Measurements from ENCODE around the gene KRCC1.

Gene KRCC1

DNA sequence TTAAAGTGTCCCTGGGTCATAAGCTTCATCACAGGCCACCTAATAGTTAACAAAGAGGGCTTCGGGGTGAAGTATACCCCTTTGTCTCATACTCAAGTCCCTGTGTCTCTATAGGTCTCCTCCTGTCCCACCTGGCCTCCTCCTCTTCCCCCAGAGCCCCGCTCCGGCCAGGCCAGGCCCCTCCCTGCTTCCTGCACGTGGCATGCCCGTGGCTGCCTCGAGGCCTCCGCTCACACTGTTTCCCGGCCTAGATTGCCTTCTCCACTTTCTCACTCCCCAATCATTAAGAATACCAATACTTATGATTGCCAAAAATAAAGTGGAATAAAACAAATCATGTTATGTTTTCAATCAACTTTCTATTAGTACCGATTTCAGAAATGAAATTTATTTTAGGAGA, 30.8 kb upstream of the KRCC1 start:
- Mint-ChIP-seq H3K4me1 (ENCODE audit: low read depth) (peaks cover 7% of the 10 kb centered on the region), H3K27ac (no peak overlapping the region), H3K9me3 (no peaks in the 10 kb centered on the region), H3K36me3 (ENCODE audit: low read depth) (peaks cover 1% of the 10 kb centered on the region), H3K27me3 (ENCODE audit: low read depth) (peaks cover 3% of the 10 kb centered on the region), H3K4me3 (no peak overlapping the region)

DNA sequence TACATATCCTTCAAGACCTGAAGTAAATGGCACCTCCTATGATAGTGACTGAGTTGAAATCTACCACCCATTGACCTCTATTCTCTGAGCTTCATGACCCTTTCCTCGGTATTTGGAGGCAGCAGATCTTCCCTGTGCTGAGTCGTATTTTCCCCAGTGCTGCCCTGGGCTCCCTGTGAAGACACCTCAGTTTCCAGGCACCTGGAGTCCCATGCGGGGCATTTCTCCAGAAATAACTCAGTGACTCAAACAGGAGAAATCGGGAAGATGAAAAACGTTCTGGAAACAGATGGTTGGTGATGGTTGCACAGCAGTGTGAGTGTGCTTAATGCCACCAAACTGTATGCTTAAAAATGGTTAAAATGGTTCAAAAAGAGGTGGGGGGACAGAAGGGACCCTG, 30.0 kb upstream of the KRCC1 start:
- Mint-ChIP-seq H3K27me3 (ENCODE audit: low read depth) (peaks cover 3% of the 10 kb centered on the region), H3K27ac (no peak overlapping the region), H3K4me3 (no peak overlapping the region), H3K4me1 (ENCODE audit: low read depth) (peaks cover 4% of the 10 kb centered on the region), H3K36me3 (ENCODE audit: low read depth) (peaks cover 1% of the 10 kb centered on the region), H3K9me3 (no peaks in the 10 kb centered on the region)

DNA sequence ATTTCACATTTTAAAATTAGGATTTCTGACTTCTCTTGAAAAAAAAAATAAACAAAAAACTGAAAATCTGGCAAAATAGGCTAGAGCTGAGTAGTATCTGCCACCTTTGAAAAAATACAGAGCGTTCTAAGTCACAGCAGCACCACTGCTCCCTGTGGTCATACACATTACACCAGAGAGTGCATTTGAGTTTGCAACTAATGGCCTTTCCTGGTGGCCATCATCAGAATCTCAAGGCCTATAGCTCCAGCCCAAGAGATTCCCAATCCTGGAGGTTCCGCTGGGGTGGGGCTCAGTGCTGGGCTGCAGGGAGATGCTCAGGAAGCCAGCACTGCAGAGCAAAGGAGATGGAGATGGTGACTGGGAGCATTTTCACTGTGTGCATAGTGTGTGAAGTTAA, 29.5 kb upstream of the KRCC1 start:
- Mint-ChIP-seq H3K4me3 (no peak overlapping the region), H3K36me3 (ENCODE audit: low read depth) (no peaks in the 10 kb centered on the region), H3K9me3 (no peaks in the 10 kb centered on the region), H3K4me1 (ENCODE audit: low read depth) (no peaks in the 10 kb centered on the region), H3K27ac (no peak overlapping the region), H3K27me3 (ENCODE audit: low read depth) (peaks cover 3% of the 10 kb centered on the region)

- Mint-ChIP-seq H3K4me1 (ENCODE audit: low read depth) (no peaks in the 10 kb centered on the region), H3K4me3 (no peak overlapping the region), H3K27me3 (ENCODE audit: low read depth) (peaks cover 3% of the 10 kb centered on the region), H3K36me3 (ENCODE audit: low read depth) (no peaks in the 10 kb centered on the region), H3K9me3 (no peaks in the 10 kb centered on the region), H3K27ac (no peak overlapping the region)
These were observed 27.2 kb upstream of the KRCC1 start for GRCh38 chr2:88082781-88083180.

DNA sequence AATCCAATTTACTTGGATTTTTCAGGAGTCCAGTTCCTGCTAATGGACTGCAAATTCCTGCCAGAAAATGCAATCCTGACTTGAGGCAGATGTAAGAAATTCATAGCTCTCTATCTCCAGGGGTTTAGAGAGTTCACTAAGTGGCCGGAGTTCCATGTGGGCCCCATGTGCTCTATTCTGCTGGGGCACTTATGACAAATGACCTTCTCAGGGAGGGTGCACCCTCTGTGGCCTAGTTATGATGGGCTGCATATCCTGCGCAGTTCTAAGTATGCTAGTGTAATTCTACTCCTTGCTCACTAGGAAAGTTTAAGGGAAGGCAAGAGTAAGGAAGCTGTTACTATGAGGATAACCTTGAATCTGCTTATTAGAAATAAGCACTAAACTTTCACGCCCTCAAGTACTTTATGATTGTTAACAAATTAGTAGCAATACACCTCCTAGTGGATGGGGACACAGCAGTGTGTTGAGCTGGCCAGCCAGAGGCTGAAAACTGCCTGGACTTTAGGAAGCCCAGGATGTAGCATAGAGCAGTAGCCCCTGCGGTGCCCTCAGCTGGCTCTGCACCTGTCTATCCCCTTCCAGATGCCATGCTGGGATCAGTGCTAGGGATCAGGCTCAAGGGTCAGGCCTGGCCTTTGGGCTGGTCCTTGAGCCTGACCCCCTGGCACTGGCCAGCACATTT, 26.5 kb upstream of the KRCC1 start:
- Mint-ChIP-seq H3K4me3 (no peak overlapping the region), H3K27me3 (ENCODE audit: low read depth) (peaks cover 3% of the 10 kb centered on the region), H3K9me3 (no peaks in the 10 kb centered on the region), H3K4me1 (ENCODE audit: low read depth) (no peaks in the 10 kb centered on the region), H3K36me3 (ENCODE audit: low read depth) (no peaks in the 10 kb centered on the region), H3K27ac (no peak overlapping the region)

GRCh38 chr2:88080545-88080944, 25.0 kb upstream of the KRCC1 start:
- Mint-ChIP-seq H3K27me3 (ENCODE audit: low read depth) (peaks cover 3% of the 10 kb centered on the region), H3K4me1 (ENCODE audit: low read depth) (no peaks in the 10 kb centered on the region), H3K4me3 (no peak overlapping the region), H3K36me3 (ENCODE audit: low read depth) (no peaks in the 10 kb centered on the region), H3K27ac (no peak overlapping the region), H3K9me3 (no peaks in the 10 kb centered on the region)

DNA sequence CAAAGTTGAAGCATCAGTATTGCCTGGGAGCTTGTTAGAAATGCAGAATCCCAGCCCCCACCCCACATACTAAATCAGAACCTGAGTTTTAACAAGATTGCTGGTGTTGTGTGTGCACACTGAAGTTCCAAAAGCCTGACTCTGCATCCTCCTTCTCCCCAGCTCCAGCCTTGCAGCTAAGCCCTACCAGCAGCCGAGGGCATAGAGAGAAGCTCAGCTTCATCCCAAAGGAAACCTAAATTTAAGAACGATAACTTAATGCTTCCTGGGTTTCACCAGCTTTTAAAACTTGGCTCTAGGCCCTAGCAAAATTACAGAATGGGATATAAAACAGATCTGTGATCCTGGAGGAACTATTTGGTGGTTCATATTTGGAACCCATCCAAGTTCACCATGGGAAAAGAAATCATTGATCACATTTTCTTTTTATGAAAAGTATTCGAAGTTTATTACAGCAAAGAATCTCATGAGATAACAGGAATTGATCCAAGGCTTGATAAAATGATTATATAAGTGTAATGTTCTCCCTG, 23.1 kb upstream of the KRCC1 start:
- H3K4me3 Mint-ChIP-seq = no peak overlapping the region
- H3K27ac Mint-ChIP-seq = no peak overlapping the region
- peaks cover 3% of the 10 kb centered on the region for H3K27me3 Mint-ChIP-seq (ENCODE audit: low read depth)
- H3K4me1 Mint-ChIP-seq (ENCODE audit: low read depth) = no peaks in the 10 kb centered on the region
- no peaks in the 10 kb centered on the region for H3K36me3 Mint-ChIP-seq (ENCODE audit: low read depth)
- no peaks in the 10 kb centered on the region for H3K9me3 Mint-ChIP-seq

DNA sequence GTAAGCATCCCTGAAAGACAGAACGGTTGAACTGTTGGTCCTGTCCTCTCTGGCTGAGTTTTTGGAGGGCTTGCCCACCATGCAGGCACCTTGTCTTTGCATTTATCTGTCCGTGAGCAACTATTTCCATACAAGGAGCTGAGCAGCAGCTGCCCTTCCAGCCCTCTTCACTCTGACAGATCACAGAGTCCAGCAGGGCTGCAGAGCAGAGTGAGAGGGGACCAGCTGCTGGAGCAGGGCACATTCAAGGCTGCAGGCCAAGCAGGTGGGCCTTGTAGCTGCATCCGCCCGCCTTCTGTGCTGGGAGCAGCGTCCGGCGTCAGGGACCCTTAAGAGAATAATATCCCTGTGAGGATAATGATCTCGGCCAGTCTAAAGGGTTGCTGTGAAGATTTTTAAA, 21.5 kb upstream of the KRCC1 start:
- H3K4me3 Mint-ChIP-seq = no peak overlapping the region
- no peak overlapping the region for H3K27ac Mint-ChIP-seq
- H3K27me3 Mint-ChIP-seq (ENCODE audit: low read depth) = peaks cover 3% of the 10 kb centered on the region
- H3K4me1 Mint-ChIP-seq (ENCODE audit: low read depth) = no peaks in the 10 kb centered on the region
- H3K36me3 Mint-ChIP-seq (ENCODE audit: low read depth) = no peaks in the 10 kb centered on the region
- no peaks in the 10 kb centered on the region for H3K9me3 Mint-ChIP-seq

DNA sequence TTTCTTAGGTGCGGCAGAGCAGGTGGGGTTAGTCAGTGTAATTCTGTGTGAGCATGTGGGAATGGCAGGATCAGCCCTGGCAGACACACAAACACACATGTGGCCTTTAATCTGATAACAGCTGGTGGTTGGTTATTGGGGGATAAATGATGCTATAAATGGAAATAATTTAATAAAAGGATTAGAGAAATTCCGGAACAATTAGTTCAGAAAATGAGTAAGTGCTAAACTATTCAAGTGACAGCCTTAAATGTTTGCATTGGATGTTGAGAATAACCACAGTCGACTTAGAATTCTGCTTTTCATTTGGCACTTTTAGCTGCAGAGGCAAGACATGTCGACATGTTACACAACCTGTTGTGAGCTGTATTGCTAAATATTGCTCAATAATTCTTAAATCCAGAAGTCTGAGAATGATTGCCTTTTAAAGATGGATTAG, 19.3 kb upstream of the KRCC1 start:
- Mint-ChIP-seq H3K27ac (no peak overlapping the region), H3K36me3 (ENCODE audit: low read depth) (no peaks in the 10 kb centered on the region), H3K4me1 (ENCODE audit: low read depth) (no peaks in the 10 kb centered on the region), H3K27me3 (ENCODE audit: low read depth) (peaks cover 9% of the 10 kb centered on the region), H3K9me3 (no peaks in the 10 kb centered on the region), H3K4me3 (no peak overlapping the region)

- no peak overlapping the region for H3K27ac Mint-ChIP-seq
- no peak overlapping the region for H3K4me3 Mint-ChIP-seq
- H3K9me3 Mint-ChIP-seq = no peaks in the 10 kb centered on the region
- peaks cover 9% of the 10 kb centered on the region for H3K27me3 Mint-ChIP-seq (ENCODE audit: low read depth)
- no peaks in the 10 kb centered on the region for H3K4me1 Mint-ChIP-seq (ENCODE audit: low read depth)
- H3K36me3 Mint-ChIP-seq (ENCODE audit: low read depth) = no peaks in the 10 kb centered on the region
These were observed 18.6 kb upstream of the KRCC1 start for GRCh38 chr2:88074150-88074549.

- H3K27me3 Mint-ChIP-seq (ENCODE audit: low read depth) = peaks cover 9% of the 10 kb centered on the region
- H3K27ac Mint-ChIP-seq = no peak overlapping the region
- no peaks in the 10 kb centered on the region for H3K4me1 Mint-ChIP-seq (ENCODE audit: low read depth)
- no peaks in the 10 kb centered on the region for H3K36me3 Mint-ChIP-seq (ENCODE audit: low read depth)
- no peak overlapping the region for H3K4me3 Mint-ChIP-seq
- no peaks in the 10 kb centered on the region for H3K9me3 Mint-ChIP-seq
These were observed 15.8 kb upstream of the KRCC1 start for GRCh38 chr2:88071365-88071764.

DNA sequence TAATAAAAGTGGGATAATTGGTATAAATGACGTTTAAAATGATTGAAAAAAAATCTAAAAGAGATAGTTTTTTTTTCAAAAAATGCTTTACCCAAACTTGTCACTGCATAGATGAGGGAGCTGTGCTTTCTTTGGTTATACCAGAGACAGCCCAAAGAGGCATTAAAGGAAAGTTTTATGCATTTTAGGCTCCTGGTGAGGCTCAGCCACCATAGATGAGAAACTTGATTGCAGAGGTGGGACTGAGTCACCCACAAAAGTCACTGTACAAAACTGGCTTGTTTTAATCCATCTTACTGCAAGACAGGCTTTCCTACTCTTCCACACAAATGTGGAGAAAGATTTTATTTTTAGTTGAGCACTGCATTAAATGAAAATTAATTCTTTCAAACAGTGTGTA, 14.5 kb upstream of the KRCC1 start:
- Mint-ChIP-seq H3K27ac (no peak overlapping the region), H3K9me3 (no peaks in the 10 kb centered on the region), H3K36me3 (ENCODE audit: low read depth) (no peaks in the 10 kb centered on the region), H3K4me1 (ENCODE audit: low read depth) (no peaks in the 10 kb centered on the region), H3K27me3 (ENCODE audit: low read depth) (peaks cover 9% of the 10 kb centered on the region), H3K4me3 (no peak overlapping the region)

DNA sequence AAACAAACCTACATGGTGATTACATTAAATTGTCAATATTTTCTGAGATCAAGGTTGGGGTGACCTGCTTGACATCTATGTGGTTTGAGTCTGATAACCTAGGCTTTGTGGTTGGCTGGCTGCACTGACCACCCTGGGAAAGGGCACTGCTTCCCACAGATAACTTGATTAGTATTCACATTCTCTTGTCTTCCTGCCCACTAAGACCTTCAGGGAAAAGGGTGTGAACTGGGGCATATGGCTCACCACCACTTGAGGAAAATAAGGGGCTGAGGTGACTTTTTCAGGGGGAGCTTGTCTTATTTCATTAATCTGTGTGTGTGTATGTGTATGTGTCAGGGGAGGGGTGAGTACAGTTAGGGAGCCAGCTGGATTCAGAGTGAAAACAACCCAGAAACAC, 13.5 kb upstream of the KRCC1 start:
- Mint-ChIP-seq H3K27me3 (ENCODE audit: low read depth) (peaks cover 9% of the 10 kb centered on the region), H3K36me3 (ENCODE audit: low read depth) (no peaks in the 10 kb centered on the region), H3K4me3 (no peak overlapping the region), H3K9me3 (no peaks in the 10 kb centered on the region), H3K4me1 (ENCODE audit: low read depth) (no peaks in the 10 kb centered on the region), H3K27ac (no peak overlapping the region)

- peaks cover 9% of the 10 kb centered on the region for H3K27me3 Mint-ChIP-seq (ENCODE audit: low read depth)
- H3K4me1 Mint-ChIP-seq (ENCODE audit: low read depth) = no peaks in the 10 kb centered on the region
These were observed 12.5 kb upstream of the KRCC1 start for GRCh38 chr2:88068044-88068443.

DNA sequence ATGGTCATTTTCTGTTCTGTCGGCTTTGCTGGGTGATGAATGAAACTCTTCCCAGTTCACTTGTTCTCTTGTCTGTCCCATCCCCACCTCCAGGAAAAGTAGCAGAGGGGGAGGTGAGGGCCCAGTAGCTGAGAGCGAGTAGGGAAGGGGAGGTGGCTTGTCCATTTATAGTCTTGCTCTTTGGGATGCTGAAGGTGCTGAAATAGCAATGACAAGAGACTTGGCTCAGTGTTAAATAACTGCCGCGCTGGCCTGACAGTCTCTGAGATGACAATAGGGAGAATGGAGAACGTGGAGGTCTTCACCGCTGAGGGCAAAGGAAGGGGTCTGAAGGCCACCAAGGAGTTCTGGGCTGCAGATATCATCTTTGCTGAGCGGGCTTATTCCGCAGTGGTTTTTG, 12.0 kb upstream of the KRCC1 start, which contains the start of gene SMYD1:
Gene SMYD1, plus strand, starts transcription at position 228 of the 400 bp plus-strand sequence. Its CDS starts 40 bp downstream, at position 268.
- H3K4me1 Mint-ChIP-seq (ENCODE audit: low read depth) = no peaks in the 10 kb centered on the region
- no peaks in the 10 kb centered on the region for H3K9me3 Mint-ChIP-seq
- H3K27ac Mint-ChIP-seq = no peak within 1 kb of the TSS
- peaks cover 9% of the 10 kb centered on the region for H3K27me3 Mint-ChIP-seq (ENCODE audit: low read depth)
- no peaks in the 10 kb centered on the region for H3K36me3 Mint-ChIP-seq (ENCODE audit: low read depth)
- H3K4me3 Mint-ChIP-seq = no peak within 1 kb of the TSS

More at GRCh38 chr2:88068044-88068443, 12.5 kb upstream of the KRCC1 start:
- no peaks in the 10 kb centered on the region for H3K36me3 Mint-ChIP-seq (ENCODE audit: low read depth)
- no peak overlapping the region for H3K27ac Mint-ChIP-seq
- no peak overlapping the region for H3K4me3 Mint-ChIP-seq
- no peaks in the 10 kb centered on the region for H3K9me3 Mint-ChIP-seq

Data from T-helper 1 cell treated with Interleukin-12 subunit alpha and Interleukin-12 subunit beta and Interleukin-4 antibody, amounts not matched to agents 30 μg/mL and 1 μg/mL, for 36 hours (primary cell).